ENCODE results near the gene ZNF587. TPM values are rescaled to one million over a fixed set of nuclear protein-coding genes. Genes with fewer than 3 reads are reported as not detected.
"Not testable (repeated sequence)": the region's sequence is repeated elsewhere in the genome, so short reads cannot be mapped to it uniquely, and the experiment has no call there.

Gene ZNF587
- total RNA-seq, 1 experiment from 2014 or later, result 36.4 TPM

GRCh38 chr19:57812226-57812625 is 37.4 kb upstream of the ZNF587 start:
- H3K79me2 ChIP-seq (ENCODE audit: low read length), result peaks cover 58% of the 10 kb centered on the region
- peak overlapping the region; percentile 25; the same call in 1 of the 2 replicates for H3K4me3 ChIP-seq (ENCODE audit: low read length)
- peak overlapping the region; percentile 1; the same call in 1 of the 2 replicates for H3K9ac ChIP-seq (ENCODE audit: low read length)
- H3K4me2 ChIP-seq (ENCODE audit: low read depth, low read length, poor library complexity, severe bottlenecking), result peak overlapping the region; percentile 93
- H3K36me3 ChIP-seq (ENCODE audit: insufficient read depth, low read length), result peaks cover 37% of the 10 kb centered on the region
- peaks cover 26% of the 10 kb centered on the region for H3K4me1 ChIP-seq (ENCODE audit: low read length)
- no peaks in the 10 kb centered on the region for H3K27me3 ChIP-seq (ENCODE audit: low read length)
- H4K20me1 ChIP-seq (ENCODE audit: insufficient read depth, low read depth, low read length), result no peaks in the 10 kb centered on the region
- H3K27ac ChIP-seq (ENCODE audit: low read length), result peak overlapping the region; percentile 61
- peak; percentile 73 for DNase-seq
- no peaks in the 10 kb centered on the region for H3K9me2 ChIP-seq (replicated peaks; ENCODE audit: insufficient read depth, low read length)
- H2AFZ ChIP-seq (ENCODE audit: low read length), result no peak overlapping the region
- no peaks in the 10 kb centered on the region for H3K9me3 ChIP-seq (ENCODE audit: low read length)

GRCh38 chr19:57812975-57813820 is 36.5 kb upstream of the ZNF587 start:
- Histone ChIP-seq H3K4me2 (ENCODE audit: low read depth, low read length, poor library complexity, severe bottlenecking) (peak overlapping the region; percentile 93), H3K36me3 (ENCODE audit: insufficient read depth, low read length) (peaks cover 28% of the 10 kb centered on the region), H3K79me2 (ENCODE audit: low read length) (peaks cover 51% of the 10 kb centered on the region), H3K4me1 (ENCODE audit: low read length) (peaks cover 27% of the 10 kb centered on the region), H3K27ac (ENCODE audit: low read length) (peak overlapping the region; percentile 61), H3K9ac (ENCODE audit: low read length) (peak overlapping the region; percentile 95; the same call in 1 of the 2 replicates), H3K4me3 (ENCODE audit: low read length) (peak overlapping the region; percentile 94)
- not testable (repeated sequence) for H3K9me3 ChIP-seq (ENCODE audit: low read length); H3K27me3 ChIP-seq (ENCODE audit: low read length); H4K20me1 ChIP-seq (ENCODE audit: insufficient read depth, low read depth, low read length); H2AFZ ChIP-seq (ENCODE audit: low read length); H3K9me2 ChIP-seq (replicated peaks; ENCODE audit: insufficient read depth, low read length); DNase-seq

- Histone ChIP-seq H3K79me2 (ENCODE audit: low read length) (peaks cover 55% of the 10 kb centered on the region), H3K27me3 (ENCODE audit: low read length) (no peaks in the 10 kb centered on the region), H3K9ac (ENCODE audit: low read length) (peak overlapping the region; percentile 95), H3K4me1 (ENCODE audit: low read length) (peaks cover 35% of the 10 kb centered on the region), H3K27ac (ENCODE audit: low read length) (peak overlapping the region; percentile 19; the same call in 1 of the 2 replicates), H3K9me3 (ENCODE audit: low read length) (no peaks in the 10 kb centered on the region), H2AFZ (ENCODE audit: low read length) (peak overlapping the region; percentile 82; the same call in 1 of the 2 replicates), H3K36me3 (ENCODE audit: insufficient read depth, low read length) (peaks cover 22% of the 10 kb centered on the region), H3K4me2 (ENCODE audit: low read depth, low read length, poor library complexity, severe bottlenecking) (peak overlapping the region; percentile 93), H4K20me1 (ENCODE audit: insufficient read depth, low read depth, low read length) (no peaks in the 10 kb centered on the region), H3K4me3 (ENCODE audit: low read length) (peak overlapping the region; percentile 94), H3K9me2 (replicated peaks; ENCODE audit: insufficient read depth, low read length) (no peaks in the 10 kb centered on the region)
- no peak for DNase-seq
Observed at GRCh38 chr19:57813919-57814504, 35.6 kb upstream of the ZNF587 start.

GRCh38 chr19:57814505-57815246 is 35.0 kb upstream of the ZNF587 start, which contains the start of gene ZNF552:
TSS of gene ZNF552 (minus strand) at chr19:57814913. CDS start at chr19:57814743, 170 bp downstream.
- Histone ChIP-seq H3K9me2 (replicated peaks; ENCODE audit: insufficient read depth, low read length) (no peaks in the 10 kb centered on the region), H4K20me1 (ENCODE audit: insufficient read depth, low read depth, low read length) (no peaks in the 10 kb centered on the region), H3K9ac (ENCODE audit: low read length) (peak within 1 kb of the TSS; percentile 95), H2AFZ (ENCODE audit: low read length) (peak within 1 kb of the TSS; percentile 82), H3K4me3 (ENCODE audit: low read length) (peak within 1 kb of the TSS; percentile 94), H3K36me3 (ENCODE audit: insufficient read depth, low read length) (peaks cover 15% of the 10 kb centered on the region), H3K9me3 (ENCODE audit: low read length) (no peaks in the 10 kb centered on the region), H3K4me2 (ENCODE audit: low read depth, low read length, poor library complexity, severe bottlenecking) (peak within 1 kb of the TSS; percentile 93), H3K79me2 (ENCODE audit: low read length) (peaks cover 54% of the 10 kb centered on the region), H3K27me3 (ENCODE audit: low read length) (no peaks in the 10 kb centered on the region), H3K27ac (ENCODE audit: low read length) (peak within 1 kb of the TSS; percentile 19; the same call in 1 of the 2 replicates), H3K4me1 (ENCODE audit: low read length) (peaks cover 35% of the 10 kb centered on the region)
- peak; percentile 96 for DNase-seq

GRCh38 chr19:57815247-57816075 is 34.2 kb upstream of the ZNF587 start:
- Histone ChIP-seq H3K4me3 (ENCODE audit: low read length) (peak overlapping the region; percentile 94), H3K36me3 (ENCODE audit: insufficient read depth, low read length) (peaks cover 9% of the 10 kb centered on the region), H3K27ac (ENCODE audit: low read length) (no peak overlapping the region), H3K9me2 (replicated peaks; ENCODE audit: insufficient read depth, low read length) (no peaks in the 10 kb centered on the region), H3K9me3 (ENCODE audit: low read length) (no peaks in the 10 kb centered on the region), H3K9ac (ENCODE audit: low read length) (peak overlapping the region; percentile 95), H2AFZ (ENCODE audit: low read length) (no peak overlapping the region), H3K4me2 (ENCODE audit: low read depth, low read length, poor library complexity, severe bottlenecking) (peak overlapping the region; percentile 93), H4K20me1 (ENCODE audit: insufficient read depth, low read depth, low read length) (no peaks in the 10 kb centered on the region), H3K79me2 (ENCODE audit: low read length) (peaks cover 56% of the 10 kb centered on the region), H3K4me1 (ENCODE audit: low read length) (peaks cover 37% of the 10 kb centered on the region), H3K27me3 (ENCODE audit: low read length) (no peaks in the 10 kb centered on the region)
- DNase-seq, result no peak

GRCh38 chr19:57816652-57817051 is 33.0 kb upstream of the ZNF587 start:
- no peaks in the 10 kb centered on the region for H3K9me2 ChIP-seq (replicated peaks; ENCODE audit: insufficient read depth, low read length)
- H3K36me3 ChIP-seq (ENCODE audit: insufficient read depth, low read length), result peaks cover 13% of the 10 kb centered on the region
- no peaks in the 10 kb centered on the region for H3K9me3 ChIP-seq (ENCODE audit: low read length)
- no peaks in the 10 kb centered on the region for H3K27me3 ChIP-seq (ENCODE audit: low read length)
- no peak overlapping the region for H3K4me3 ChIP-seq (ENCODE audit: low read length)
- H3K4me2 ChIP-seq (ENCODE audit: low read depth, low read length, poor library complexity, severe bottlenecking), result no peak overlapping the region
- DNase-seq, result no peak
- no peak overlapping the region for H2AFZ ChIP-seq (ENCODE audit: low read length)
- no peak overlapping the region for H3K9ac ChIP-seq (ENCODE audit: low read length)
- peaks cover 46% of the 10 kb centered on the region for H3K4me1 ChIP-seq (ENCODE audit: low read length)
- H3K79me2 ChIP-seq (ENCODE audit: low read length), result peaks cover 65% of the 10 kb centered on the region
- H3K27ac ChIP-seq (ENCODE audit: low read length), result no peak overlapping the region
- no peaks in the 10 kb centered on the region for H4K20me1 ChIP-seq (ENCODE audit: insufficient read depth, low read depth, low read length)

- no peak for DNase-seq
- peaks cover 66% of the 10 kb centered on the region for H3K79me2 ChIP-seq (ENCODE audit: low read length)
- no peaks in the 10 kb centered on the region for H3K9me2 ChIP-seq (replicated peaks; ENCODE audit: insufficient read depth, low read length)
- no peaks in the 10 kb centered on the region for H3K27me3 ChIP-seq (ENCODE audit: low read length)
- H3K27ac ChIP-seq (ENCODE audit: low read length), result no peak overlapping the region
- no peaks in the 10 kb centered on the region for H4K20me1 ChIP-seq (ENCODE audit: insufficient read depth, low read depth, low read length)
- H3K9me3 ChIP-seq (ENCODE audit: low read length), result no peaks in the 10 kb centered on the region
- H3K4me2 ChIP-seq (ENCODE audit: low read depth, low read length, poor library complexity, severe bottlenecking), result peak overlapping the region; percentile 70
- no peak overlapping the region for H2AFZ ChIP-seq (ENCODE audit: low read length)
- peaks cover 23% of the 10 kb centered on the region for H3K36me3 ChIP-seq (ENCODE audit: insufficient read depth, low read length)
- no peak overlapping the region for H3K4me3 ChIP-seq (ENCODE audit: low read length)
- no peak overlapping the region for H3K9ac ChIP-seq (ENCODE audit: low read length)
- peaks cover 43% of the 10 kb centered on the region for H3K4me1 ChIP-seq (ENCODE audit: low read length)
Observed at GRCh38 chr19:57817976-57818375, 31.7 kb upstream of the ZNF587 start.

All from Karpas-422 (cell line).